NCI-H2029 (cell line): ENCODE results near the gene CELF5.
A peak's percentile ranks its signal among the peaks of the same experiment; 100 is the strongest.
"Not testable (repeated sequence)": the region's sequence is repeated elsewhere in the genome, so short reads cannot be mapped to it uniquely, and the experiment has no call there.

Experiments used
- DNase-seq: peaks from one replicate; lab custom pipeline; 2025; lab: John Stamatoyannopoulos, UW

Gene CELF5

GRCh38 chr19:3274245-3274941 is 49.9 kb downstream of the CELF5 start:
- no peak for DNase-seq

GRCh38 chr19:3274942-3275582 is 50.6 kb downstream of the CELF5 start:
- DNase-seq = no peak

DNA sequence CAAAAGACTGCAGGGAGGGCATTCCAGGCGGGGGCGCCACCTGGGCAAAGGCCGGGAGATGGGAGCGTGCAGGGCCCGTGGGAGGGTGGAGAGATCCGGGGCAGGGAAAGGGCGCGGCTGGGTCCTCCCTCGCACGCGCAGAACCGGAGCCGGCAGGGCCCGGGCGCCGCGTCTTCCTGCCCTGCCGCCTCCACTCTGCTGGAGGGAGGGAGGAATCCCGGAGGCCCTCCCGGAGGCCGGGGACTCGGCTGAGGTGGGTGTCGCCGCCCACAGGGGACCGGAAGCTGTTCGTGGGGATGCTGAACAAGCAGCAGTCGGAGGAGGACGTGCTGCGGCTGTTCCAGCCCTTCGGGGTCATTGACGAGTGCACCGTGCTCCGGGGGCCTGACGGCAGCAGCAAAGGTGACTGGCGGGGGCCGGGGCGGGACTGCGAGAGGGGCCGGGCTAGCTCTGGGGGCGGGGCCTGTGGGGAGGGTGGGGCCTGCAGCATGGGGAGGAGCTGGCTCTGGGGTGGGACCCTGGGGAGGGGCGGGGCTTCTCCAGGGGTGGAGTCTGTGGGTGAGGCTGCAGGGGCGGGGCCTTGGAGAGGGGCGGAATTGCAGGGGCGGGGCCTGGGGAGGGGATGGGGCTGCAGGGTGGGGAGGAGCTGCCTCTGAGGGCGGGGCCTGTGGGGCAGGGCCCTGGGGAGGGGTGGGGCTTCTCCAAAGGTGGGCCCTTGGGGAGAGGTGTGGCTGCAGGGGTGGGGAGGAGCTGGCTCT is 51.3 kb downstream of the CELF5 start:
- DNase-seq = peak; percentile 69

- peak; percentile 60 for DNase-seq
Observed at GRCh38 chr19:3276341-3276799, 51.9 kb downstream of the CELF5 start.

DNA sequence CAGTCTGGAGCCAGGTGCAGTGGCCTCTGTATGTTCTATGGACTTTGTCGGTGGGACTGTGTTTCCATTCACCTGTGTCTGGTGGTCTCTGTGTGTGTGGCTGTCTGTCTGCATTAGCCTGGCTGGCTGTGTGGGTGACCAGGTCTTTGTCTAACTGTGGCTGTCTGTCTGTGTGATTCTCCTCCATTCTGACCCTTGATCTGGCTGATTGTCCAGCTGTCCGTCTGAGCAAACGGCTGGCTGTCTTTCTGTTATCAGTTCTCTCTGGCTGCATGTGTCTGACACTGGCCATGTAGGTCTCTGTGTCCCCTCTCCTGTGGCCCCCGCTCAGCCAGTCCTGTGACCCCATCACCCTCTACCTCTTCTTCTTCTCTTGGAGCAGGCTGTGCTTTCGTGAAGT is 53.2 kb downstream of the CELF5 start:
- no peak for DNase-seq

- no peak for DNase-seq
Observed at GRCh38 chr19:3278294-3278693, 53.8 kb downstream of the CELF5 start.

DNA sequence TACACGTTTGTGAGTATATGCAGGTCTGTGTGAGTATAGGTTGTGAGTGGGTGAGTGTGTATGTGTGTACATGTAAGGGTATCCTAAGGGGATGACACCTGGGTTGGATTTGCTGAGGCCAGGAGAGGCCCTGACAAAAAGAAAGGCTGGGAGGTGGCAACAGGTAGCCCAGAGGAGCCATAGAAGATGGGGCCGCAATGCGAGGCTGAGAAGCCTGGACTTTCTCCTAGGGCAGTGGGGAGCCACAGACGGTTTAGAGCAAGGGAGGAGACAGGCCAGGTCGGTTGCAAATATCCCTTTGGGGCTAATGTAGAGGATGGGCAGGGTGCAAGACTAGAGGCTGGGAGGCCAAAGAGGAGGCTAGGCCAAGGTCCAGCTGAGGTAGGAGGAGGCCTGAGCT is 54.3 kb downstream of the CELF5 start:
- DNase-seq = no peak

- DNase-seq = no peak
Observed at GRCh38 chr19:3279306-3279705, 54.8 kb downstream of the CELF5 start.

DNA sequence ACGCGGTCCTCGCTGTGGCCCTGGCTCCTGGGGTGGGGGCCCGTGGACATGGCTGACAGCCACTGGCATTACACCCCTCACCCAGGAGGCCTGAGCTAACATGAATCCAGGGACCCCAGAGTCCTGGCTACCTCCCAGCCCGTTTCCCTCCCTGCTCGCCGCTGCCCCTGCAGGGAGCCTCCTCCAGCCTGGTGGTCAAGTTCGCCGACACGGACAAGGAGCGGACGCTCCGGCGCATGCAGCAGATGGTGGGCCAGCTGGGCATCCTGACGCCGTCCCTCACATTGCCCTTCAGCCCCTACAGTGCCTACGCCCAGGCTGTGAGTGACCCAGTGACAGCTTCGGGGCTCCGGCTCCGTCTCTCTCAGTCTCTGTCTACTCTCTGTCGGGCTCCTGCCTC is 56.6 kb downstream of the CELF5 start:
- DNase-seq = no peak

- no peak for DNase-seq
Observed at GRCh38 chr19:3282155-3282554, 57.7 kb downstream of the CELF5 start.

DNA sequence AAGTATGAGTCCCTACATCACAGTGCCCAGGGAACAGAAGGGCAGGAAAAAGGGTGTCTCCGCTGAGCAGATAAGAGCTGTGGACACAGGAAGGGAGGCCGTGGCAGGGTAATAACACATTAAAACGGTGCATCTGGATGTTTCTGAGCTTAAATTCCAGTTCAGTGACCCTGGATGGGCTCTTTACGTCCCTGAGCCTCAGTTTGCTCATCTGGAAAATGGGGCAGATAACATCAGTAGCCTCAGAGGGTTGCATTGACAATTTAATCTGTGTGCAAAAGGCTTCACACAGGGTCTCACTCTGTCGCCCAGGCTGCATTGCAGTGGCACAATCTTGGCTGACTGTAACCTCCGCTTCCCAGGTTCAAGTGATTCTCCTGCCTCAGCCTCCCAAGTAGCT is 58.1 kb downstream of the CELF5 start:
- DNase-seq = no peak

DNA sequence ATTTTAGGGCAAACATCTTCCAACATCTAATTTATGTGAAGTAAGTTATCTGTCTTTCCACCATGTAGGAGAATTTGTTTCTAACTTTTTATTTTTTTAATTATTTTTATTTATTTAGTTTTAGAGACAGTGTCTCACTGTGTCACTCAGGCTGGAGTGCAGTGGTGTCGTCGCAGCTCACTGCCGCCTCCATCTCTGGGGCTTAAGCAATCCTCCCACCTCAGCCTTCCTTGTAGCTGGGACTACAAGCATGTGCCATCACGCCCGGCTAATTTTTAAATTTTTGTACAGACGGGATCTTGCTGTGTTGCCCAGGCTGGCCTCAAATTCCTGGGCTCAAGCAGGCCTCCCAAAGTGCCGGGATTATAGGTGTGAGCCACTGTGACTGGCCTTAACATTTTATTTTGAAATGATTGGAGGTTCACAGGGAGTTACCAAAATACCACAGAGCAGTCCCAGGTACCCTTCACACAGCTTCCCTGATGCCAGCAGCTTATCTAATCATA is 58.8 kb downstream of the CELF5 start:
- DNase-seq = no peak

DNA sequence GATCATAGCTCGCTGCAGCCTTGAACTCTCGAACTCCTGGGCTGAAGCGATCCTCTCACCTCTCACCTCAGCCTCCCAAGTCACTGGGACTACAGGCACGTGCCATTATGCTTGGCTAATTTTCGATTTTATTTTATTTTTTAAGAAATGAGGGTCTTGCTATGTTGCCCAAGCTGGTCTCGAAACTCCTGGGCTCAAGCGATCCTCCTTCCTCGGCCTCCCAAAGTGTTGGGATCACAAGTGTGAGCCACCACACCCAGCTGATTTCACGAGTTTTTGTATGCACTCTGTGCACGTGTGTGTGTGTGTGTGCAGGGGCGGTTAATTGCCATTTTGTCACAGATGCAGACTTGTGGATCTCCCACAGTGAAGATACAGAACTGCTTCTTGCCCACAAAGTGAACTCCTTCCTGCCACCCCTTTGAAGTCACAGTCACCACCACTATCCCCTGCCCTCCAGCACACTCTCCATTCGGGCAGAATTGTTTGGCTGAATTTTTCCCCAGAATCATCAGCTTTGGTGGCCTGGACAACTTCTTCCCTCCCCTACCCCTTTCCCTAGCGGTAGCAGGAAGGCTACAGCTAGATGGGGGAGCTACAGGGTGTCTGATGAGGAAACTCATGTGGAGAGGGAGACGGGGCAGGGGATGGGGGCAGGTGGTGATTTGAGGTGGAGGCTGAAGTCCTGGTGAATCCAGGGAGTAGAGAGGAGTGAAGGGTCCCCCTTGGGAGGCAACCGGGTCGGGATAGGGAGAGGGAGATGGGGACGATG is 59.6 kb downstream of the CELF5 start:
- no peak for DNase-seq

DNA sequence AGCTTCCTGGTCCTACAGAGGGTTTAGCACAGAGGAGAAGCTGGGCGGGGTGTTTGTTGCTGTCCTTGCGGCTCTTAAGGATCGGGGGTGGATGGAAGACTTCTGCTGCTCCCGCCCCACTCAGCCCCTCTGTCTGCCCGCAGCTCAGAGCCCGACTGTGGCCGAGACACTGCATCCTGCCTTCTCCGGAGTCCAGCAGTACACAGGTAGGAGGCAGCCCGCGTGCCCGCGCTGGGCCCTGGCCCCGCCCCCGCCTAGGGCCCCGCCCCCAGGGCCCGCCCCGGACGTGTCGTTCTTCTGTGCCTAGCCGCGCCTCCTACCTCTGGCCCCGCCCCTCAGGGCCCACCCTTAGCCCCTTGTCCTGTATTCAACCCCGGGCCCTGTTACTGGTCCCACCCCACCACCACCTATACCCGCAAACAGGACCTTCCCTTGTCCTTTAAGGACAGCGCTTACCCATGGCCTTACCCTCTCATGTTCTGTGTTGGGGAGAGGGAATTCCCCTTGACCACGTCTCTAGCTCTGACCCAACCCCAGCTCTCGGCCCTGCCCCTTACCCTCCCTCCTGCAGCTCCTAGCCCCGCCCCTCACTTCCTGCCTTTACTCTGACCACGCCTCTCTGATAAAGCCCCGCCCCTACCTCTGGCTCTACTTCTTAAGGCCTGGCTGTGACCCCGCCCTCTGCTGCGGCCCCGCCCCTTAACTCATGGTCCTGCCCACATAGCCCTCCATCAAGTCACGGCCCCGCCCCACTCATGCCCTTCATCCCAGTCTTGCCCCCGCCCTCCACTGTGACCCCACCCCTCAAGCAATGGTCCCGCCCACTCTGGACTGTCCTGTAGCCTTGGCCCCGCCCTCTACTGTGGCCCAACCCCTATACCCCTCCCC is 60.5 kb downstream of the CELF5 start:
- DNase-seq = peak; percentile 85

- DNase-seq = peak; percentile 84
Observed at GRCh38 chr19:3285647-3286176, 61.3 kb downstream of the CELF5 start.

- DNase-seq = no peak
Observed at GRCh38 chr19:3287814-3288213, 63.4 kb downstream of the CELF5 start.

GRCh38 chr19:3288437-3288836 is 64.0 kb downstream of the CELF5 start:
- DNase-seq = not testable (repeated sequence)

DNA sequence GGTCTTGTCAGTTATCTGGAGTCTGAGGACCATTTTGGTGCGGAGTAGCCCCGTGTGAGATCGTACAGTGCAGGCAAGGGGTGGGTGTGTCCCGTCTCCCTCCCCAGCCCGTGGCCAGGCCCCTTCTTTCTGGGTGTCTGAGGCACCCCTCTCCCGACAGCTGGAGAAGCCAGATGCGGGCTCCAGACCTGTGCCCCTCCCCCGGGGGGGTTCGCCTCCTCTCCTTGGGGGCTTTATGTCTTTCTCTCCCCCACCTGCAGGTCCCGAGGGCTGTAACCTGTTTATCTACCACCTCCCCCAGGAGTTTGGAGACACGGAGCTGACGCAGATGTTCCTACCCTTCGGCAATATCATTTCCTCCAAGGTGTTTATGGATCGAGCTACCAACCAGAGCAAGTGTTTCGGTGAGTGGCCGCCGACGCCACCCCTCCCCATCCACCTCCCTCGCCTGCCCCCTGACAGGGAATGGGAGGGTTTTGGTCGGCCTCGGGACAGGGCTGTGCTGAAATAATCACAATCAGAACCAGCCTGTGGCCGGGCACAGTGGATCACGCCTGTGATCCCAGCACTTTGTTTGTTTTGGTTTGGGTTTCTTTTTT is 65.6 kb downstream of the CELF5 start:
- no peak for DNase-seq

- not testable (repeated sequence) for DNase-seq
Observed at GRCh38 chr19:3290858-3291257, 66.4 kb downstream of the CELF5 start.

GRCh38 chr19:3291644-3292043 is 67.2 kb downstream of the CELF5 start:
- DNase-seq = no peak
